GM20000 (cell line): Measurements from ENCODE around the gene GRK3.
"Not testable (repeated sequence)": the region's sequence is repeated elsewhere in the genome, so short reads cannot be mapped to it uniquely, and the experiment has no call there.

Source experiments
- DNase-seq: peaks from one replicate; pipeline ENCODE4 v3.0.0; 2012; ENCODE audit warnings: low spot score
- CTCF ChIP-seq: IDR thresholded peaks from 2 replicates; pipeline ENCODE4 v1.5.1; 2012; ENCODE audit warnings: mild to moderate bottlenecking, control low read depth; ENCODE audit errors: extremely low read depth, missing control alignments

The GRK3 gene

GRCh38 chr22:25624476-25624875, 60.0 kb downstream of the GRK3 start:
- TF ChIP-seq CTCF, result no peak
- DNase-seq, result no peak

DNA sequence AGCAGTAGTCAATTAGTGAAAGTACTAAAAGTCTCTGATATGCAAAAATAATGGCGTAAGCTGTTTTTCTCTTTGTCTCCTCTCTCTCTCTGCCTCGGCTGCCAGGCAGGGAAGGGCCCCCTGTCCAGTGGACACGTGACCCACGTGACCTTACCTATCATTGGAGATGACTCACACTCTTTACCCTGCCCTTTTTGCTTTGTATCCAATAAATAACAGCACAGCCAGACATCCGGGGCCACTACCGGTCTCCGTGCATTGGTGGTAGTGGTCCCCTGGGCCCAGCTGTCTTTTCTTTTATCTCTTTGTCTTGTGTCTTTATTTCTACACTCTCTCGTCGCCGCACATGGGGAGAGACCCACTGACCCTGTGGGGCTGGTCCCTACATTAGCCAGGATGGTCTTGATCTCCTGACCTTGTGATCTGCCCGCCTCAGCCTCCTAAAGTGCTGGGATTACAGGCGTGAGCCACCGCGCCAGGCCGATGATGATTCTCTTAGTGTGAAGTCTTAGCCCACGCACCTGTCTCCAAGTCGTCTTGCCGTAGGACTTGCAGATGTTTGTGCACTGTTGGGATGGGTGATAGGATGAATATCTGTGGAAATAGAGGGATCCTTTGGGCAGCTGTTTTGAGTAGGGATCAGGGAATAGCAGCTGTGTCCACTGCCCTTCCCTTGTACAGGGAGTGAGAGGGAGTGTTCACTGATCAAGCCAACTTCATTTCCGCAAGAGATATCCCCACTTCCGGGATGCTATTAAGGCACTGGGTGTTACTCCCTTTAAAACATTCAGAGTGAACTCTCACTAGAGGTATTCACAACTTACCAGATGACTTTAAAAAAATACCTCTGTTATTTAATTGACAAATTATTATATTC, 61.5 kb downstream of the GRK3 start:
- not testable (repeated sequence) for DNase-seq

GRCh38 chr22:25626624-25626990, 62.1 kb downstream of the GRK3 start:
- DNase-seq, result no peak
- TF ChIP-seq CTCF, result no peak

GRCh38 chr22:25627271-25627852, 62.9 kb downstream of the GRK3 start:
- TF ChIP-seq CTCF, result no peak
- no peak for DNase-seq

DNA sequence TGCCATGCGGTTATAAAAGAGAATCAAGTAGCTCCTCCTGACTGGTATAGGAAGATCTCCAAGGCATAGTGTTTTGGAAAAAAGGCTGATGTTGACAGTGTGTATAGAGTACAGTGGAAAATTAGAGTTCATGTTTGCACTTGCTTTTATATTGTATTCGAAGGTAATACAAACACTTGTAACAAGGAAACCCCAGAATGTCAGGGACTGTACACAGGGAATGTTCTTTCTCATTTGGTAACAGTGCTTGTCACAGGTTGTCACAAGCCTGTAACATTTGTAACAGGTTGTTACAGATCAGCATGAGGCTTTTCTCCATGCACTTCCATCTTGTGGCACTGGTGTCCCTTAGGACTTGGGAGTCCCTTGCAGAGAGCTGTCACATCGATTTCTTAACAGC, 64.0 kb downstream of the GRK3 start:
- no peak for DNase-seq
- no peak for TF ChIP-seq CTCF

GRCh38 chr22:25629613-25630012, 65.1 kb downstream of the GRK3 start:
- no peak for DNase-seq
- TF ChIP-seq CTCF, result no peak

GRCh38 chr22:25630447-25630846, 66.0 kb downstream of the GRK3 start:
- no peak for TF ChIP-seq CTCF
- no peak for DNase-seq

DNA sequence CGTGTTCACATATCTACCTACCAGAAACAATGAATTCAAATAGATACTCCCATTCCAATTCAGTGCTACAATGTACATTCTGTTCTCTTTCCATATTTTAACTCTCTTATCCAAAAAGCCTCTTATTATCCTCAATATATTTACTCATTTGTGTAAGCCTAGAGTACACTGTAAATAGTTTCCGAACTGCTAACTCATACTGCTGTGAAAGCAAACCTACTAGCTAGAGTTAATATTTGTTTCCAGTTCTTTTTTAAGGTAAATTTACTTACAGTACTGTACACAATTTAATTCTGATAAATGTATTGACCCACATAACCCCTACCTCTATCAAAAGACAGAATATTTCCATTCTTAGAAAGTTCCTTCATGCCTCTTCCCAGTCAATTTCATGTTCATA, 71.8 kb downstream of the GRK3 start:
- DNase-seq, result no peak
- TF ChIP-seq CTCF, result no peak
